ENCODE results near the gene C9orf50.

The C9orf50 gene

GRCh38 chr9:129648092-129648763 is 27.3 kb upstream of the C9orf50 start:
- H2BK12ac ChIP-seq (ENCODE audit: low read length) = no peak overlapping the region
- peak overlapping the region; percentile 80 for H3K18ac ChIP-seq (ENCODE audit: low read length)
- peaks cover 0 to 12% of the 10 kb centered on the region in 2 donors for H3K4me1 ChIP-seq (ENCODE audit: control insufficient read depth in 2 of 2, insufficient read depth in 1 of 2, low read depth in 1 of 2, low read length in 2 of 2)
- no peak overlapping the region for H4K8ac ChIP-seq (ENCODE audit: low read depth, low read length)
- H2BK15ac ChIP-seq (ENCODE audit: low read length) = peak overlapping the region; percentile 49
- no peak overlapping the region for H3K27ac ChIP-seq (replicated peaks; ENCODE audit: low read length)
- peaks cover 0 to 18% (median 0%) of the 10 kb centered on the region in 3 experiments for H3K27me3 ChIP-seq (ENCODE audit: control insufficient read depth in 3 of 3, insufficient read depth in 3 of 3, low read depth in 1 of 3, low read length in 3 of 3)
- H4K91ac ChIP-seq (ENCODE audit: low read depth, low read length, poor library complexity) = no peak overlapping the region
- no peak overlapping the region for H2BK5ac ChIP-seq (ENCODE audit: low read length)
- H3K4me2 ChIP-seq (ENCODE audit: insufficient read depth, low read length, poor library complexity, severe bottlenecking) = no peak overlapping the region
- H3K4me3 ChIP-seq (ENCODE audit: low read length in 2 of 2) = peak overlapping the region in 1 of 2 donors; percentile 52
- H3K4ac ChIP-seq (ENCODE audit: low read length) = no peak overlapping the region
- H3K23ac ChIP-seq (ENCODE audit: low read depth, low read length, poor library complexity) = no peak overlapping the region
- H2AFZ ChIP-seq (ENCODE audit: low read length) = peak overlapping the region; percentile 35
- no peaks in the 10 kb centered on the region for H3K9me3 ChIP-seq (replicated peaks in 1 of 2; ENCODE audit: control insufficient read depth in 2 of 2, insufficient read depth in 1 of 2, low read depth in 1 of 2, low read length in 2 of 2)
- H3K9ac ChIP-seq (ENCODE audit: low read depth, low read length, poor library complexity) = peak overlapping the region; percentile 4
- H2AK5ac ChIP-seq (ENCODE audit: low read depth, low read length) = no peak overlapping the region
- no peak overlapping the region for H2BK120ac ChIP-seq (ENCODE audit: low read depth, low read length)
- H3K79me1 ChIP-seq (ENCODE audit: low read depth, low read length) = no peaks in the 10 kb centered on the region
- WGBS, 2 donors (ENCODE audit: extremely low coverage in 2 of 2, insufficient read length in 2 of 2, insufficient replicate concordance in 1 of 2) = 100% methylated on average over 1 to 4 of the region's 16 CpGs
- H3K36me3 ChIP-seq (replicated peaks in 1 of 2; ENCODE audit: control insufficient read depth in 2 of 2, insufficient read depth in 2 of 2, low read length in 2 of 2) = no peaks in the 10 kb centered on the region
- H3K14ac ChIP-seq (ENCODE audit: low read length) = no peak overlapping the region
- no peak for DNase-seq (ENCODE audit: low spot score)

GRCh38 chr9:129647635-129648034 is 26.7 kb upstream of the C9orf50 start:
- H3K18ac ChIP-seq (ENCODE audit: low read length) = no peak overlapping the region
- H2BK5ac ChIP-seq (ENCODE audit: low read length) = no peak overlapping the region
- no peak overlapping the region for H3K23ac ChIP-seq (ENCODE audit: low read depth, low read length, poor library complexity)
- no peak overlapping the region for H3K4ac ChIP-seq (ENCODE audit: low read length)
- H4K8ac ChIP-seq (ENCODE audit: low read depth, low read length) = no peak overlapping the region
- no peaks in the 10 kb centered on the region for H3K9me3 ChIP-seq (replicated peaks in 1 of 2; ENCODE audit: control insufficient read depth in 2 of 2, insufficient read depth in 1 of 2, low read depth in 1 of 2, low read length in 2 of 2)
- no peak overlapping the region for H3K9ac ChIP-seq (ENCODE audit: low read depth, low read length, poor library complexity)
- H3K36me3 ChIP-seq (replicated peaks in 1 of 2; ENCODE audit: control insufficient read depth in 2 of 2, insufficient read depth in 2 of 2, low read length in 2 of 2) = no peaks in the 10 kb centered on the region
- peaks cover 0 to 18% (median 0%) of the 10 kb centered on the region in 3 experiments for H3K27me3 ChIP-seq (ENCODE audit: control insufficient read depth in 3 of 3, insufficient read depth in 3 of 3, low read depth in 1 of 3, low read length in 3 of 3)
- no peak overlapping the region for H3K27ac ChIP-seq (replicated peaks; ENCODE audit: low read length)
- H2AK5ac ChIP-seq (ENCODE audit: low read depth, low read length) = no peak overlapping the region
- H3K4me3 ChIP-seq (ENCODE audit: low read length in 2 of 2) = peak overlapping the region in 1 of 2 donors; percentile 44
- H3K79me1 ChIP-seq (ENCODE audit: low read depth, low read length) = no peaks in the 10 kb centered on the region
- H2BK15ac ChIP-seq (ENCODE audit: low read length) = no peak overlapping the region
- no peak overlapping the region for H3K14ac ChIP-seq (ENCODE audit: low read length)
- no peak overlapping the region for H3K4me2 ChIP-seq (ENCODE audit: insufficient read depth, low read length, poor library complexity, severe bottlenecking)
- 100% methylated on average over 8 of the region's 10 CpGs; no CpG with 5 or more reads in 1 of the 2 donors for WGBS, 2 donors (ENCODE audit: extremely low coverage in 2 of 2, insufficient read length in 2 of 2, insufficient replicate concordance in 1 of 2)
- H2BK120ac ChIP-seq (ENCODE audit: low read depth, low read length) = no peak overlapping the region
- no peak overlapping the region for H2AFZ ChIP-seq (ENCODE audit: low read length)
- peaks cover 0 to 12% of the 10 kb centered on the region in 2 donors for H3K4me1 ChIP-seq (ENCODE audit: control insufficient read depth in 2 of 2, insufficient read depth in 1 of 2, low read depth in 1 of 2, low read length in 2 of 2)
- no peak overlapping the region for H2BK12ac ChIP-seq (ENCODE audit: low read length)
- DNase-seq (ENCODE audit: low spot score) = no peak
- H4K91ac ChIP-seq (ENCODE audit: low read depth, low read length, poor library complexity) = no peak overlapping the region

- WGBS, 2 donors (ENCODE audit: extremely low coverage in 2 of 2, insufficient read length in 2 of 2, insufficient replicate concordance in 1 of 2) = no CpG with 5 or more reads among the region's 7 CpGs
- no peak overlapping the region for H2BK5ac ChIP-seq (ENCODE audit: low read length)
- H3K4me2 ChIP-seq (ENCODE audit: insufficient read depth, low read length, poor library complexity, severe bottlenecking) = no peak overlapping the region
These were observed 25.8 kb upstream of the C9orf50 start for GRCh38 chr9:129646654-129647053.

GRCh38 chr9:129646252-129646651 is 25.4 kb upstream of the C9orf50 start:
- Histone ChIP-seq H3K36me3 (replicated peaks in 1 of 2; ENCODE audit: control insufficient read depth in 2 of 2, insufficient read depth in 2 of 2, low read length in 2 of 2) (no peaks in the 10 kb centered on the region), H3K23ac (ENCODE audit: low read depth, low read length, poor library complexity) (no peak overlapping the region), H3K4me1 (ENCODE audit: control insufficient read depth in 2 of 2, insufficient read depth in 1 of 2, low read depth in 1 of 2, low read length in 2 of 2) (peaks cover 4 to 13% of the 10 kb centered on the region in 2 donors), H2BK15ac (ENCODE audit: low read length) (peak overlapping the region; percentile 27), H2BK5ac (ENCODE audit: low read length) (no peak overlapping the region), H3K79me1 (ENCODE audit: low read depth, low read length) (peaks cover 7% of the 10 kb centered on the region), H2BK12ac (ENCODE audit: low read length) (no peak overlapping the region), H3K27me3 (ENCODE audit: control insufficient read depth in 3 of 3, insufficient read depth in 3 of 3, low read depth in 1 of 3, low read length in 3 of 3) (peaks cover 0 to 18% (median 0%) of the 10 kb centered on the region in 3 experiments), H4K91ac (ENCODE audit: low read depth, low read length, poor library complexity) (no peak overlapping the region), H4K8ac (ENCODE audit: low read depth, low read length) (no peak overlapping the region), H3K4me2 (ENCODE audit: insufficient read depth, low read length, poor library complexity, severe bottlenecking) (no peak overlapping the region), H2BK120ac (ENCODE audit: low read depth, low read length) (no peak overlapping the region), H2AK5ac (ENCODE audit: low read depth, low read length) (peak overlapping the region; percentile 66), H3K14ac (ENCODE audit: low read length) (no peak overlapping the region), H3K27ac (replicated peaks; ENCODE audit: low read length) (no peak overlapping the region), H3K9me3 (replicated peaks in 1 of 2; ENCODE audit: control insufficient read depth in 2 of 2, insufficient read depth in 1 of 2, low read depth in 1 of 2, low read length in 2 of 2) (no peaks in the 10 kb centered on the region), H3K9ac (ENCODE audit: low read depth, low read length, poor library complexity) (no peak overlapping the region), H3K18ac (ENCODE audit: low read length) (peak overlapping the region; percentile 42), H3K4ac (ENCODE audit: low read length) (no peak overlapping the region), H3K4me3 (ENCODE audit: low read length in 2 of 2) (no peak overlapping the region), H2AFZ (ENCODE audit: low read length) (no peak overlapping the region)
- no CpG with 5 or more reads among the region's 12 CpGs for WGBS, 2 donors (ENCODE audit: extremely low coverage in 2 of 2, insufficient read length in 2 of 2, insufficient replicate concordance in 1 of 2)
- no peak for DNase-seq (ENCODE audit: low spot score)

More at GRCh38 chr9:129646654-129647053, 25.8 kb upstream of the C9orf50 start:
- Histone ChIP-seq H3K9me3 (replicated peaks in 1 of 2; ENCODE audit: control insufficient read depth in 2 of 2, insufficient read depth in 1 of 2, low read depth in 1 of 2, low read length in 2 of 2) (no peaks in the 10 kb centered on the region), H3K36me3 (replicated peaks in 1 of 2; ENCODE audit: control insufficient read depth in 2 of 2, insufficient read depth in 2 of 2, low read length in 2 of 2) (no peaks in the 10 kb centered on the region), H3K79me1 (ENCODE audit: low read depth, low read length) (peaks cover 3% of the 10 kb centered on the region), H3K4me3 (ENCODE audit: low read length in 2 of 2) (no peak overlapping the region), H3K27ac (replicated peaks; ENCODE audit: low read length) (no peak overlapping the region), H2BK15ac (ENCODE audit: low read length) (peak overlapping the region; percentile 27), H2AK5ac (ENCODE audit: low read depth, low read length) (peak overlapping the region; percentile 66), H3K9ac (ENCODE audit: low read depth, low read length, poor library complexity) (no peak overlapping the region), H2AFZ (ENCODE audit: low read length) (no peak overlapping the region), H3K27me3 (ENCODE audit: control insufficient read depth in 3 of 3, insufficient read depth in 3 of 3, low read depth in 1 of 3, low read length in 3 of 3) (peaks cover 0 to 18% (median 0%) of the 10 kb centered on the region in 3 experiments), H2BK120ac (ENCODE audit: low read depth, low read length) (no peak overlapping the region), H3K18ac (ENCODE audit: low read length) (peak overlapping the region; percentile 42), H3K14ac (ENCODE audit: low read length) (no peak overlapping the region), H3K4me1 (ENCODE audit: control insufficient read depth in 2 of 2, insufficient read depth in 1 of 2, low read depth in 1 of 2, low read length in 2 of 2) (peaks cover 2 to 12% of the 10 kb centered on the region in 2 donors), H2BK12ac (ENCODE audit: low read length) (no peak overlapping the region), H4K8ac (ENCODE audit: low read depth, low read length) (no peak overlapping the region), H4K91ac (ENCODE audit: low read depth, low read length, poor library complexity) (no peak overlapping the region), H3K23ac (ENCODE audit: low read depth, low read length, poor library complexity) (no peak overlapping the region), H3K4ac (ENCODE audit: low read length) (no peak overlapping the region)
- DNase-seq (ENCODE audit: low spot score) = no peak
